Measurements from ENCODE around the gene PIAS1. TPM values are rescaled to one million over a fixed set of nuclear protein-coding genes. Genes with fewer than 3 reads are reported as not detected.
"Not testable (repeated sequence)": the region's sequence is repeated elsewhere in the genome, so short reads cannot be mapped to it uniquely, and the experiment has no call there.

PIAS1 gene
- total RNA-seq, 1 experiment from 2014 or later = 29.7 TPM

DNA sequence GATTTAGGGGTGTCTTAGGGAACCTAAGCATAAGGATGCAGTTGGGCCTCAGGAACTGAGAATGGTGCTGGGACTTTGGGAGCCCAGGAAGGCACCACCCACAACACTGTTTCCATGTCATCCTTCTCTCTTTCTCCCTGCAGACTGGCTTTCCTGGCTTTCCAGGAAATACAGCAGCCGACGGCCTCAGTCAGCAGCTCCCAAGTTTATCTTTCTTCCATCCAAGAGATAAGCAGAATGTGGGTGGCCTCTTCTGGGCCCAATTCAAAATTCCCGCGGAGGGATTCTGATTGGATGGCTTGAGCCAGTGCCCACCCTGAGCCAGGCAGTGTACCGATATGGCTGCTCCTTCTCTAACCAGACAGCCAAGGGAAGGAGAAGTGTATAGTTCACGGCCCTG lies 179.9 kb downstream of the PIAS1 start:
- CTCF ChIA-PET = interaction anchor here (1.0 to 1.6 kb wide), 3 partner anchors 17 to 72 kb away, joined by 3 to 5 read pairs (median 3); no protein-coding TSS in a partner anchor
- POLR2A ChIA-PET = no interaction called here

DNA sequence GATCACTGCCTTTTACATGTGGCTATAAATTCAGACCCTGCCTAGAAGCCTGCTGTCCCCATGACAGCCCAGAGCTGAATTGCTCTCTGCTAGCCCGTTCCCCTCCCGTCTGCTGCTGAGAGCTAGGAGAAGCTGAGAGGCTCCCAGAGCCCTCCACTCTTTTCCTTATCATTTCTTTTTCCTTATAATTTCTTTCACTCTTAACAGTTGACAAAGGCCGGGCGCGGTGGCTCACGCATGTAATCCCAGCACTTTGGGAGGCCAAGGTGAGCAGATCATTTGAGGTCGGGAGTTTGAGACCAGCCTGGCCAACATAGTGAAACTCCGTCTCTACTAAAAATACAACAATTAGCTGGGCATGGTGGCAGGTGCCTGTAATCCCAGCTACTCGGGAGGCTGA lies 180.4 kb downstream of the PIAS1 start:
- H3K9me3 Mint-ChIP-seq; POLR2A ChIA-PET; H3K4me3 Mint-ChIP-seq; DNase-seq (ENCODE audit: low spot score); ATAC-seq; H3K36me3 Mint-ChIP-seq; H3K27ac Mint-ChIP-seq: not testable (repeated sequence)
- Mint-ChIP-seq H3K27me3 (ENCODE audit: low read depth) (peaks cover 14% of the 10 kb centered on the region), H3K4me1 (peaks cover 13% of the 10 kb centered on the region)
- CTCF ChIA-PET = interaction anchor here (1.0 to 1.6 kb wide), 3 partner anchors 16 to 72 kb away, joined by 3 to 5 read pairs (median 3); no protein-coding TSS in a partner anchor

More for the DNA sequence above, 179.9 kb downstream of the PIAS1 start:
- no peak for TF ChIP-seq HMGA2 (CRISPR knock-in tag; IDR thresholded peaks at IDR 0.05)
- TF ChIP-seq, protein P1, sequence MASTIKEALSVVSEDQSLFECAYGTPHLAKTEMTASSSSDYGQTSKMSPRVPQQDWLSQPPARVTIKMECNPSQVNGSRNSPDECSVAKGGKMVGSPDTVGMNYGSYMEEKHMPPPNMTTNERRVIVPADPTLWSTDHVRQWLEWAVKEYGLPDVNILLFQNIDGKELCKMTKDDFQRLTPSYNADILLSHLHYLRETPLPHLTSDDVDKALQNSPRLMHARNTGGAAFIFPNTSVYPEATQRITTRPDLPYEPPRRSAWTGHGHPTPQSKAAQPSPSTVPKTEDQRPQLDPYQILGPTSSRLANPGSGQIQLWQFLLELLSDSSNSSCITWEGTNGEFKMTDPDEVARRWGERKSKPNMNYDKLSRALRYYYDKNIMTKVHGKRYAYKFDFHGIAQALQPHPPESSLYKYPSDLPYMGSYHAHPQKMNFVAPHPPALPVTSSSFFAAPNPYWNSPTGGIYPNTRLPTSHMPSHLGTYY (CRISPR knock-in tag; IDR thresholded peaks at IDR 0.05) = no peak
- no peak for TF ChIP-seq NR1H2 (CRISPR knock-in tag; IDR thresholded peaks at IDR 0.05)
- TF ChIP-seq GABPB1 (CRISPR knock-in tag; IDR thresholded peaks at IDR 0.05) = no peak
- TF ChIP-seq NR3C1 (CRISPR knock-in tag; conservative IDR thresholded peaks at IDR 0.05; ENCODE audit: low read depth) = no peak
- TF ChIP-seq, protein P2, sequence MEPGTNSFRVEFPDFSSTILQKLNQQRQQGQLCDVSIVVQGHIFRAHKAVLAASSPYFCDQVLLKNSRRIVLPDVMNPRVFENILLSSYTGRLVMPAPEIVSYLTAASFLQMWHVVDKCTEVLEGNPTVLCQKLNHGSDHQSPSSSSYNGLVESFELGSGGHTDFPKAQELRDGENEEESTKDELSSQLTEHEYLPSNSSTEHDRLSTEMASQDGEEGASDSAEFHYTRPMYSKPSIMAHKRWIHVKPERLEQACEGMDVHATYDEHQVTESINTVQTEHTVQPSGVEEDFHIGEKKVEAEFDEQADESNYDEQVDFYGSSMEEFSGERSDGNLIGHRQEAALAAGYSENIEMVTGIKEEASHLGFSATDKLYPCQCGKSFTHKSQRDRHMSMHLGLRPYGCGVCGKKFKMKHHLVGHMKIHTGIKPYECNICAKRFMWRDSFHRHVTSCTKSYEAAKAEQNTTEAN (CRISPR knock-in tag; IDR thresholded peaks at IDR 0.05) = no peak
- TF ChIP-seq, protein P3, sequence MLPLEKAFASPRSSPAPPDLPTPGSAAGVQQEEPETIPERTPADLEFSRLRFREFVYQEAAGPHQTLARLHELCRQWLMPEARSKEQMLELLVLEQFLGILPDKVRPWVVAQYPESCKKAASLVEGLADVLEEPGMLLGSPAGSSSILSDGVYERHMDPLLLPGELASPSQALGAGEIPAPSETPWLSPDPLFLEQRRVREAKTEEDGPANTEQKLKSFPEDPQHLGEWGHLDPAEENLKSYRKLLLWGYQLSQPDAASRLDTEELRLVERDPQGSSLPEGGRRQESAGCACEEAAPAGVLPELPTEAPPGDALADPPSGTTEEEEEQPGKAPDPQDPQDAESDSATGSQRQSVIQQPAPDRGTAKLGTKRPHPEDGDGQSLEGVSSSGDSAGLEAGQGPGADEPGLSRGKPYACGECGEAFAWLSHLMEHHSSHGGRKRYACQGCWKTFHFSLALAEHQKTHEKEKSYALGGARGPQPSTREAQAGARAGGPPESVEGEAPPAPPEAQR (CRISPR knock-in tag; IDR thresholded peaks at IDR 0.05) = no peak
- TF ChIP-seq, protein P4, sequence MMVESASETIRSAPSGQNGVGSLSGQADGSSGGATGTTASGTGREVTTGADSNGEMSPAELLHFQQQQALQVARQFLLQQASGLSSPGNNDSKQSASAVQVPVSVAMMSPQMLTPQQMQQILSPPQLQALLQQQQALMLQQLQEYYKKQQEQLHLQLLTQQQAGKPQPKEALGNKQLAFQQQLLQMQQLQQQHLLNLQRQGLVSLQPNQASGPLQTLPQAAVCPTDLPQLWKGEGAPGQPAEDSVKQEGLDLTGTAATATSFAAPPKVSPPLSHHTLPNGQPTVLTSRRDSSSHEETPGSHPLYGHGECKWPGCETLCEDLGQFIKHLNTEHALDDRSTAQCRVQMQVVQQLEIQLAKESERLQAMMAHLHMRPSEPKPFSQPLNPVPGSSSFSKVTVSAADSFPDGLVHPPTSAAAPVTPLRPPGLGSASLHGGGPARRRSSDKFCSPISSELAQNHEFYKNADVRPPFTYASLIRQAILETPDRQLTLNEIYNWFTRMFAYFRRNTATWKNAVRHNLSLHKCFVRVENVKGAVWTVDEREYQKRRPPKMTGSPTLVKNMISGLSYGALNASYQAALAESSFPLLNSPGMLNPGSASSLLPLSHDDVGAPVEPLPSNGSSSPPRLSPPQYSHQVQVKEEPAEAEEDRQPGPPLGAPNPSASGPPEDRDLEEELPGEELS (CRISPR knock-in tag; IDR thresholded peaks at IDR 0.05) = no peak
- TF ChIP-seq, protein P5, sequence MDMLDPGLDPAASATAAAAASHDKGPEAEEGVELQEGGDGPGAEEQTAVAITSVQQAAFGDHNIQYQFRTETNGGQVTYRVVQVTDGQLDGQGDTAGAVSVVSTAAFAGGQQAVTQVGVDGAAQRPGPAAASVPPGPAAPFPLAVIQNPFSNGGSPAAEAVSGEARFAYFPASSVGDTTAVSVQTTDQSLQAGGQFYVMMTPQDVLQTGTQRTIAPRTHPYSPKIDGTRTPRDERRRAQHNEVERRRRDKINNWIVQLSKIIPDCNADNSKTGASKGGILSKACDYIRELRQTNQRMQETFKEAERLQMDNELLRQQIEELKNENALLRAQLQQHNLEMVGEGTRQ (CRISPR knock-in tag; IDR thresholded peaks at IDR 0.05) = no peak
- TF ChIP-seq TCF7 (CRISPR knock-in tag; IDR thresholded peaks at IDR 0.05; ENCODE audit: low read depth) = no peak
- TF ChIP-seq EMX1 (CRISPR knock-in tag; IDR thresholded peaks at IDR 0.05) = no peak
- Mint-ChIP-seq H3K4me3 (no peak overlapping the region), H3K36me3 (no peaks in the 10 kb centered on the region), H3K4me1 (peaks cover 13% of the 10 kb centered on the region), H3K27ac (no peak overlapping the region), H3K27me3 (ENCODE audit: low read depth) (peaks cover 14% of the 10 kb centered on the region), H3K9me3 (no peaks in the 10 kb centered on the region)
- no peak for DNase-seq (ENCODE audit: low spot score)
- no peak for ATAC-seq

DNA sequence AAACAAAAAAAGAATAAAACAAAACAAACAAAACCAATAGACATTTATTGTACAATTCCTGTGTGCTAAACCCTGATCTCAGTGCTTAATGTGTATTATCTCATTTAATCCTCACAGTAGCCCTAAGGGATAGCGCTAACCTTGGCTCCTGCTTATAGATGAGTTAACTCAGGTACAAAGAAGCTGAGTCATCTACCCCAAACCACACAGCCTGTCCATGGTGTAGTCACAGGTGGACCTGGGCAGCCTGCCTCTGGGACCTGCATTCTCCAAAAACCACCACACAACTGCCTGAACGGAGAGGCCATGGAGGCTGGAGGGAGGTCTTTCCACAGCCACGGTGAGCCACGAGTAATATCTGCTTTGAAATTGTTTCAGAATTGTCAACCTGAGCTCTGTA lies 180.9 kb downstream of the PIAS1 start:
- Mint-ChIP-seq H3K27ac (no peak overlapping the region), H3K4me3 (no peak overlapping the region), H3K9me3 (no peaks in the 10 kb centered on the region), H3K4me1 (peaks cover 9% of the 10 kb centered on the region), H3K36me3 (no peaks in the 10 kb centered on the region), H3K27me3 (ENCODE audit: low read depth) (peaks cover 12% of the 10 kb centered on the region)
- DNase-seq (ENCODE audit: low spot score) (no peak), ATAC-seq (no peak)
- ChIA-PET CTCF (interaction anchor here (1.3 to 1.6 kb wide), 2 partner anchors 16 to 18 kb away, joined by 3 to 5 read pairs; no protein-coding TSS in a partner anchor), POLR2A (no interaction called here)
- TF ChIP-seq ELF4 (CRISPR knock-in tag; IDR thresholded peaks at IDR 0.05; ENCODE audit: low read depth) = no peak
- TF ChIP-seq, protein P6, sequence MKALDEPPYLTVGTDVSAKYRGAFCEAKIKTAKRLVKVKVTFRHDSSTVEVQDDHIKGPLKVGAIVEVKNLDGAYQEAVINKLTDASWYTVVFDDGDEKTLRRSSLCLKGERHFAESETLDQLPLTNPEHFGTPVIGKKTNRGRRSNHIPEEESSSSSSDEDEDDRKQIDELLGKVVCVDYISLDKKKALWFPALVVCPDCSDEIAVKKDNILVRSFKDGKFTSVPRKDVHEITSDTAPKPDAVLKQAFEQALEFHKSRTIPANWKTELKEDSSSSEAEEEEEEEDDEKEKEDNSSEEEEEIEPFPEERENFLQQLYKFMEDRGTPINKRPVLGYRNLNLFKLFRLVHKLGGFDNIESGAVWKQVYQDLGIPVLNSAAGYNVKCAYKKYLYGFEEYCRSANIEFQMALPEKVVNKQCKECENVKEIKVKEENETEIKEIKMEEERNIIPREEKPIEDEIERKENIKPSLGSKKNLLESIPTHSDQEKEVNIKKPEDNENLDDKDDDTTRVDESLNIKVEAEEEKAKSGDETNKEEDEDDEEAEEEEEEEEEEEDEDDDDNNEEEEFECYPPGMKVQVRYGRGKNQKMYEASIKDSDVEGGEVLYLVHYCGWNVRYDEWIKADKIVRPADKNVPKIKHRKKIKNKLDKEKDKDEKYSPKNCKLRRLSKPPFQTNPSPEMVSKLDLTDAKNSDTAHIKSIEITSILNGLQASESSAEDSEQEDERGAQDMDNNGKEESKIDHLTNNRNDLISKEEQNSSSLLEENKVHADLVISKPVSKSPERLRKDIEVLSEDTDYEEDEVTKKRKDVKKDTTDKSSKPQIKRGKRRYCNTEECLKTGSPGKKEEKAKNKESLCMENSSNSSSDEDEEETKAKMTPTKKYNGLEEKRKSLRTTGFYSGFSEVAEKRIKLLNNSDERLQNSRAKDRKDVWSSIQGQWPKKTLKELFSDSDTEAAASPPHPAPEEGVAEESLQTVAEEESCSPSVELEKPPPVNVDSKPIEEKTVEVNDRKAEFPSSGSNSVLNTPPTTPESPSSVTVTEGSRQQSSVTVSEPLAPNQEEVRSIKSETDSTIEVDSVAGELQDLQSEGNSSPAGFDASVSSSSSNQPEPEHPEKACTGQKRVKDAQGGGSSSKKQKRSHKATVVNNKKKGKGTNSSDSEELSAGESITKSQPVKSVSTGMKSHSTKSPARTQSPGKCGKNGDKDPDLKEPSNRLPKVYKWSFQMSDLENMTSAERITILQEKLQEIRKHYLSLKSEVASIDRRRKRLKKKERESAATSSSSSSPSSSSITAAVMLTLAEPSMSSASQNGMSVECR (CRISPR knock-in tag; IDR thresholded peaks at IDR 0.05; ENCODE audit: borderline replicate concordance) = no peak
- no peak for TF ChIP-seq ZNF416 (CRISPR knock-in tag; IDR thresholded peaks at IDR 0.05)
- TF ChIP-seq, protein P7, sequence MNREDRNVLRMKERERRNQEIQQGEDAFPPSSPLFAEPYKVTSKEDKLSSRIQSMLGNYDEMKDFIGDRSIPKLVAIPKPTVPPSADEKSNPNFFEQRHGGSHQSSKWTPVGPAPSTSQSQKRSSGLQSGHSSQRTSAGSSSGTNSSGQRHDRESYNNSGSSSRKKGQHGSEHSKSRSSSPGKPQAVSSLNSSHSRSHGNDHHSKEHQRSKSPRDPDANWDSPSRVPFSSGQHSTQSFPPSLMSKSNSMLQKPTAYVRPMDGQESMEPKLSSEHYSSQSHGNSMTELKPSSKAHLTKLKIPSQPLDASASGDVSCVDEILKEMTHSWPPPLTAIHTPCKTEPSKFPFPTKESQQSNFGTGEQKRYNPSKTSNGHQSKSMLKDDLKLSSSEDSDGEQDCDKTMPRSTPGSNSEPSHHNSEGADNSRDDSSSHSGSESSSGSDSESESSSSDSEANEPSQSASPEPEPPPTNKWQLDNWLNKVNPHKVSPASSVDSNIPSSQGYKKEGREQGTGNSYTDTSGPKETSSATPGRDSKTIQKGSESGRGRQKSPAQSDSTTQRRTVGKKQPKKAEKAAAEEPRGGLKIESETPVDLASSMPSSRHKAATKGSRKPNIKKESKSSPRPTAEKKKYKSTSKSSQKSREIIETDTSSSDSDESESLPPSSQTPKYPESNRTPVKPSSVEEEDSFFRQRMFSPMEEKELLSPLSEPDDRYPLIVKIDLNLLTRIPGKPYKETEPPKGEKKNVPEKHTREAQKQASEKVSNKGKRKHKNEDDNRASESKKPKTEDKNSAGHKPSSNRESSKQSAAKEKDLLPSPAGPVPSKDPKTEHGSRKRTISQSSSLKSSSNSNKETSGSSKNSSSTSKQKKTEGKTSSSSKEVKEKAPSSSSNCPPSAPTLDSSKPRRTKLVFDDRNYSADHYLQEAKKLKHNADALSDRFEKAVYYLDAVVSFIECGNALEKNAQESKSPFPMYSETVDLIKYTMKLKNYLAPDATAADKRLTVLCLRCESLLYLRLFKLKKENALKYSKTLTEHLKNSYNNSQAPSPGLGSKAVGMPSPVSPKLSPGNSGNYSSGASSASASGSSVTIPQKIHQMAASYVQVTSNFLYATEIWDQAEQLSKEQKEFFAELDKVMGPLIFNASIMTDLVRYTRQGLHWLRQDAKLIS (CRISPR knock-in tag; IDR thresholded peaks at IDR 0.05; ENCODE audit: borderline replicate concordance) = no peak
- TF ChIP-seq SMAD3 (CRISPR knock-in tag; IDR thresholded peaks at IDR 0.05; ENCODE audit: borderline replicate concordance) = no peak
- TF ChIP-seq TP53 (CRISPR knock-in tag; IDR thresholded peaks at IDR 0.05) = no peak

All from WTC11 (cell line).